T-helper 22 cell (primary cell): ENCODE results near the gene IDNK.
"Not testable (repeated sequence)": the region's sequence is repeated elsewhere in the genome, so short reads cannot be mapped to it uniquely, and the experiment has no call there.

Source experiments
- DNase-seq: peaks from one replicate; pipeline ENCODE4 v3.0.0-alpha.2; 2020; ENCODE audit warnings: low read depth

IDNK gene

DNA sequence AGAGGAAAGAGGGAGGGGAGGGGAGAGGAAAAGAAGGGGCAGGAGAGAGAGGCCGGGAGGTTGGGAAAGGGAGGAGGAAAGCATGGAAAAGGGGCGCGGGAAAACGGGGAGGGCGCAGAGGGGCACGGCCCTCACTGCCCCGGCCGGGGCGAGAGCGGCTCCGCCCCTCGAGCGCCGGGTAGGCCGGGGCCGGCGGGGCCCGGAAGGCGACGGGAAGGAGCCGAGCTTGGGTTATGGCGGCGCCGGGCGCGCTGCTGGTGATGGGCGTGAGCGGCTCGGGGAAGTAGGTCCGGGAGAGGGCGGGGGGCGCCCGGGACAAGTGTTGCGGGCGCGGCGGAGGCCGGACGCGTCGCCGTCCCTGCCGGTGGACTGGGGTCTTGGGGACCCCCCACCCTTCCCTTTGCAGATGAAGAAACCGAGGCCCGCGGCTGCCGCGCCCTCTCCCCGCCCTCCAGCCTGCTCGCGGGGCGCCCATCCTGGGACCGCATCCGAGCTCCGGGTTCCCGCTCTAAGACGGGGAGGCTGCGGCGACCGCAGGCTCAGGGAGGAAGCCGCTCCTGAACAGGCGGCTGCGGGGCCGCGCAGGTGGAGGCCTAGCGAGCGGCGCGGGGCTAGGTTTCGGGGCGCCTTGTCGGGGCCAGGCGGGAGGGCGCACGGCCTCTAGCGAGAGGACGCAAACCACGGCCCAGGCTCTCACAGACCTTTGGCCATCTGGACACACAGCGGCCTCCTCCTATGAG is at the start of gene IDNK:
Gene IDNK, plus strand, starts transcription at position 205 of the 740 bp plus-strand sequence. Its CDS starts 29 bp downstream, at position 234.
- peak; percentile 45 for DNase-seq

DNA sequence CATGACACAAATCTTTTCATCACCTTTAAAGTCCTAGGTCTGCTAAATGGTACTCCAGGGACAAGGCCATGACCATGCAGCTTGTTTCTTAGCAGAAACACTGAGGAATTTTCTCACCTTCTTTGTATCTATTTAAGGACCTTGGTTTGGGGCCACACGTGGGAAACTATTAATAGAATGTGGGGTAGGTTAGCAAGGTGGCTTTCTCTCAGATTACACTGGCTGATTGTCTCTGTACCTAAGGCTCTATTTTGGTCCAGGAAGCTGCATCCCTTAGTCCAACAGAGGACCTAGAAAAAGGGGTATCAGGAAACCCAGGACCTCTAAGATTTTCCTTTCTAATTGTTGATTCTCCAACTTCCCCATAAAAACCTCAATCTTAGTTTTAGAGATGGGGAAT is 48.5 kb upstream of the IDNK start:
- no peak for DNase-seq

DNA sequence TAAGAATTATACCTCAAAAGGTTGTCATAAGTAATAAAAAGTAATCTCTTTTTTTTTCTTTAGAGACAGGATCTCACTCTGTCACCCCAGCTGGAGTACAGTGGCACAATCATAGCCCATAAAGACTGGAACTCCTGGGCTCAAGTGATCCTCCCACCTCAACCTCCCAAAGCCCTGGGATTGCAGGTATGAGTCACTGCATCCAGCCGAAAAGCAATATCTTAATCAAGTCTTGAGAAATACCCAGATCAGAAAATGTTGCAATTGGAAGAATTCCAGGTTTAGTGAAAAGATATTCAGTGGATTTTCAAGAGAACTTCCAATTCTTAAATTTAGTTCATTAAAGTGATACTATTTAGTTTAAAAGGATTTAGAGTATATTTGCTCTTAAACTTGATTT is 40.9 kb upstream of the IDNK start:
- DNase-seq, result no peak

DNA sequence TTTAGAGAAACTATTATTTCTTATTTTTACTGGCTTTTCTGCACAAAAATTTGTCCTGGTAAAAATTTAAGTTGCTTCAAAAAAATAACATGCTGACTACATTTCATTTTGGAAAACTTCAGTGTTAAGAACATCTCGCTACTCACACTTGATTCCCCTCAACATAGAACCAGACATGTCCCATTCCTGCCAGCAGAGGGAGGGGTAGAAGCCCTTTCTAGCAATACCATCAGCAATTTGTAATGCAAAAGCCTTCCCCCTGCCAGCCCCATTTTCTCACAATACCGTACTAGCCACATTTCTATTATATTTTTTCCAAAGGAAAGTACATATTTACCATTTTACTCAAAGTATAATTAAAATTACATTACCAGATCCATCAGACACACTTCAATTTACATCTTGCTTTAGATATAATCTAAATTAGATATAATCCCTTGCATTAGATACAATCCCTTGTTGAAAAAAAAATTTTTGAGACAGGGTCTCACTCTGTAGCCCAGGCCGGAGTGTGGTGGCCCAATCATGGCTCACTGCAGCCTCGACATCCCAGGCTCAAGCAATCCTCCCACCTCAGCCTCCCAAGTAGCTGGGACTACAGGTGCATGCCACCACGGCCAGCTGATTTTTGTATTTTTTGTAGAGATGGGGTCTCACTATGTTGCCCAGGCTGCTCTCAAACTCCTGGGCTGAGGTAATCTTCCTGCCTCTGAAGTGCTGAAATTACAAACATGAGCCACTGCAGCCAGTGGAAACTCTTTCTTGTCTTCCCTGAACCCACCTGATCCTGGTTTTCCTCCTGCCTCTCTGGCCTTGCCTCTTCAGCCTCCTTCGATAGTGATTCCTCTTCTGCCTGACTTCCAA is 39.6 kb upstream of the IDNK start:
- peak; percentile 4 for DNase-seq

DNA sequence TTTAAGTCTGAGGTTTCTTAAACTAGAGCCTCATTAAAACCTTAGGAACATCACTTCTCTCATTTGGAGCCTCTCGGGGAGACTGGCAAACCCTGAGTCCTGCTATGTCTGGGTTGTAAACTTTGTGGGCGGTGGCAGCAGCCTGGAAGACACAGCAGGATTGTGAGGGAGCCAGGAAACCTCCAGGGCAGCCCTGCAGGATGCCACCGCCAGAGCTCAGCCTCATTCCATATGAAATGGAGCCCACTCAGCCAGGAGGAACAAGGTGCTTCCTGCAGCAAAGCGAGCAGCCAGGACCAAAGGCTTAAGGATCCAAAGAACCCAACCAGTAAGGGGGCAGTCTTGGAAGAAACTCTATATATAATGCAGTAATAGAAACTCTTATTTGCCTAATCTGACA is 37.9 kb upstream of the IDNK start:
- DNase-seq, result no peak

DNA sequence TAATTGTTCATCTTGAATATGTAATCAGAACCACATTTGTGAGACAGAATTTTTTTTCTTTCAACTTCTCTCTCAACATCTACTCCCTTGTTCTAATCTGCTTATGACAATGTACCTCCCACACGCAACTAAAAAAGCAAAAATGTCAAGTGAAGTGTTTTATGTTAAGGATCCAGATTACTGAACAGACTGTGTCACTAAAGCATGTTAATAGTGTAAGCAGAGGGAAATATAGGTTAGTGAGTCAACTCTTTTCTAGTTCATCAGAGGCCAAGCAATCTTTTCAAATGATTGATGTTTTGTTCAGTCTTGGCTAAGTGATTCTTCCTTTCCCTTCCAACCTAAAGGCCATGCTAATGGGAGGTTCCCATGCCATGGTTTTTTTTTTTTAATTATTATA is 34.7 kb upstream of the IDNK start:
- no peak for DNase-seq

DNA sequence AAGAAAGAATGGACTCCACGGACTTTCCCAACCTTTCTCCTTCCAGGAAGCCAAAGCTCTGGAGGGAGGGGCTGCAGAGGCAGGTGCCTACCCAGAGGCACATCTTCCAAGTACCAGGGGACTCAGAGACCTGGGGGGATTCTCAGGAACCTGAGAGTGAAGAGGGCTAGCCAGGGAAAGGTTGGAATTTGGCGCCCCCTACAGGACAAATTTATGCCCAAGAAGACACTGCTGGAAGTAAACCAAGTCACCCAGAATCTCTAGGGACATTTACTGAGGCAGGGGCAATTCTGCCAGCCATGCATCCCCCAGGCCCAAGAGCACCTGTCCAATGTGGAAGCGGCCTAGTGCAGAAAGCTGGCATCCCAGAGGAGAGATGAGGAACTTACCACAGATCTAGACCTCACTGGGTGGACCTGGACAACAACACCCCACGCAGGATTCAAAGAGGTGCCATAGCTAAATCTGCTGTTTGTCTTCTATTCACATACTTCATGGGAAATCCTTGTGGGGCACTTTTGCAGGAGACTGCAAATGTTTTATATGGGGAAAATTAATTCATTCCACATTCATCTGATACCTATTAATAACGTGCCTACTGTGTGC is 25.9 kb upstream of the IDNK start:
- no peak for DNase-seq

DNA sequence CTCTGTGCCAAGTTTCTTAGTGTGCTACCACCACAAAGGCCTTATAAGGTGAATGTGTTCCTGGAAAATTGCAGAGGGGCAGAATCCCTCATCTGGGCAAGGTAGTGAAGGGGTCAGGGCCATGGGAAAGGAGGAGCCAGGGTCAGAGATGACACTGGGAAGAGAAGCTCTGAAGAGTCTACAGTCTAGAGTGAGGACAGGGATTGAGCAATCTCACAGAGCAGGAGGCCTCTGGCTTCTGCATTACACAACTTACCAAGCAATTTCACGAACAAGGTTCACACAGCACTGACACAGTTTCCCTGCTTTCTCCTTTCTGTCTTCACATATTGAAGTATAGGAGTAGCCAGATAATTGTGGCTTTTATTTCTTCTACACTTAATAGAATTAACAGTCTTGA is 24.5 kb upstream of the IDNK start:
- no peak for DNase-seq

DNA sequence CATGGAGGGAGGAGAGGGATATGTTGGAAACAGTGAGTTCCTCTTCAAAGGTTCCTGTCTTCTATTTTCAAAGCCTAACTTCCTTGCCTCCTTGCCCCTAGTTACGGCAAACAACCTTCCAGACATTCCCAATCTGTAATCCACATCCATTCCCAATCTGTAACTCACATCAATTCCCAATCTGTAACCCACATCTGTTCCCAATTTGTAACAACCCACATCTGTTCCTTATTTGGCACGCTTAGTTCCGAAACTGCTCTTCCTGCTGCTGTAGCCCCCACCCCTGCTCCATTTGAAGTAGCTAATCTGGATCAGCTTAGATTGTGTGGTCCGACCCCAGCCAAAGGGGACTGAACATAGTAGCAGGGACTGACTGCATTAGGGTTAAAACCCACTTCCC is 23.9 kb upstream of the IDNK start:
- no peak for DNase-seq

DNA sequence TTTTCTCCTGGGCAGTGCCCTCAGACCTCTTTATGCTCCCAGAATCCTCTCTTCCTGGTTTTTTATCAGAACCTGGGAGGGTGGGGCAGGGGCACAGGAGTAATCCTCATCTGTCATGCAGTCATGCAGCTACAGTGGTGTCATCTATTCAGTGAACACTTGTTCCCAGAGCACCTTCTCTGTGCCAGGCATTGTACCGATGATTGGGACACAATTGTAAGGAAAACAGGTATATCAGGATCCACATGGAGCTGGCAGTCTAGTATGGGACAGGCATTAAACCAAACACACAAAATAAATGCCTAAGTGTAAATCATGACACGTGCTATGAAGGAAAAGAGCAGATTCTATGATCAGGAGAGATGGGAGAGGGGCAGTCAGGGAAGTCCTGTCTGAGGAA is 21.5 kb upstream of the IDNK start:
- DNase-seq, result no peak

DNA sequence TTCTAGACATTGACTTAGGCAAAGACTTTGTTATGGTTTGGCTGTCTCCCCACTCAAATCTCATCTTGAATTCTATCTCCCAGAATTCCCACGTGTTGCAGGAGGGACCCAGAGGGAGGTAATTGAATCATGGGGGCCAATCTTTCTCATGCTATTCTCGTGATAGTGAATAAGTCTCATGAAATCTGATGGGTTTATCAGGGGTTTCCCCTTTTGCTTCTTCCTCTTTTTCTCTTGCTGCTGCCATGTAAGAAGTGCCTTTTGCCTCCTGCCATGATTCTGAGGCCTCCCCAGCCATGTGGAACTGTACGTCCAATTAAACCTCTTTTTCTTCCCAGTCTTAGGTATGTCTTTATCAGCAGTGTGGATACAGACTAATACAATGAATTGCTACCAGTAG is 15.3 kb upstream of the IDNK start:
- DNase-seq, result not testable (repeated sequence)

DNA sequence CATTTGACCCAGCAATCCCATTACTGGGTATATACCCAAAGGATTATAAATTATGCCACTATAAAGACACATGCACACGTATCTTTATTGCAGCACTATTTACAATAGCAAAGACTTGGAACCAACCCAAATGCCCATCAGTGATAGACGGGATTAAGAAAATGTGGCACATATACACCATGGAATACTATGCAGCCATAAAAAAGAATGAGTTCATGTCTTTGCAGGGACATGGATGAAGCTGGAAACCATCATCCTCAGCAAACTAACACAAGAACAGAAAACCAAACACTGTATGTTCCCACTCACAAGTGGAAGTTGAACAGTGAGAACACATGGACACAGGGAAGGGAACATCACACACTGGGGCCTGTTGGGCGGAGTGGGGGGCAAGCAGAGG is 9.6 kb upstream of the IDNK start:
- DNase-seq, result not testable (repeated sequence)

DNA sequence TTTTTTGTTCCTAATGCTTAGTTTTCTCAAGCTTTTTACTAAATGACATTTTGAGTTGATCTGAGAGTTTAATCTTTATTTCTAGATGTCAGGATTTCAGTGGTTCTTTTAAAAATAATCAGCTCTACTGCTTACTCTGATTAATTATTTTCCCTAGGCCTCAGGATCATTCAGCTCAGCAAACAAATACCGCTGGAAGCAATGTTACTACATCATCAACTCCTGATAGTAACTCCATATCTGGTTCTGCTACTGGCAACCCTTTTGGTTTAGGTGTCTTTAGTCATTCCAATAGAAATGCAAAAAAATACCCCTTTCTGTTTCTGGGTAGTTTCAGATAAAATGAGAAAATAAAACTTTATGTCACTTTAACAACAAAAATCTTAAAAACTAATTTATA is 5.6 kb upstream of the IDNK start:
- DNase-seq, result no peak

DNA sequence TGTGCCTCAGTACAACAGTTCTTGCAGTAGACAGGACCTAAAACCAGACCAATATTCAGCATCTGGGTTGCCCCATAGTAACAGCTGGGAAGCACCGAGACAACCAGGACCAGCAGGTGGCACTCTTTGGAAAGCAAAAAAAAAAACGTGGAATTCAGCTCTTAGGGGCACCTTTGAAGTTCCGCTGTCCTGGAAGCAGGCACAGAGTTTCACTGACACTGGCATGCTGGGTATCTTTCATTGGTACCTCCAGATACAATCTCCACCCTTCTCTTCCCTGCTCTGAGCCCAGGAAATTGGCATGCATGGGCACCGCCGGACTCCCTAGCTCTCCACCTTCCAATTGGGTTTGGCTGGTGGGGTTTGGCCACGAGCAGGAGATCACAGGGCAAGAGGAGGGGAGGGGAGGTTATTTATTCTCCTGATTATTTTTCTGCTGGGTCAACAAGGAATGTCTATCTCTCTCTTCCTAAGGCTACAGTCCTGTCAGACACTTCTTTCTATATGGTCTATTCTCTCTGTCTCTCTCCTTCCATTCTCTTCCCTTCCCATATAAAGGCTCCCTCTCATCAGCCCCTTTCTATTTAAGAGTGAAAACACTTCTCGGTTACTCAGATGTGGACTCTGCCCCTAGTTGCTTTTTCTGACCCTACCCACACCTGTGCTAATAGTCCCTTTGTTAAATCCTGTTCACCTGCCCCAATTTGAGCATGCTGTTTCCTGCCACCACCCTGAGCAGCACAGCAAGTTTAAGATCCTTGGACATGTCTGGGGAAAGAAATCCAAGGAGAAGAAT is 1.9 kb upstream of the IDNK start:
- no peak for DNase-seq

DNA sequence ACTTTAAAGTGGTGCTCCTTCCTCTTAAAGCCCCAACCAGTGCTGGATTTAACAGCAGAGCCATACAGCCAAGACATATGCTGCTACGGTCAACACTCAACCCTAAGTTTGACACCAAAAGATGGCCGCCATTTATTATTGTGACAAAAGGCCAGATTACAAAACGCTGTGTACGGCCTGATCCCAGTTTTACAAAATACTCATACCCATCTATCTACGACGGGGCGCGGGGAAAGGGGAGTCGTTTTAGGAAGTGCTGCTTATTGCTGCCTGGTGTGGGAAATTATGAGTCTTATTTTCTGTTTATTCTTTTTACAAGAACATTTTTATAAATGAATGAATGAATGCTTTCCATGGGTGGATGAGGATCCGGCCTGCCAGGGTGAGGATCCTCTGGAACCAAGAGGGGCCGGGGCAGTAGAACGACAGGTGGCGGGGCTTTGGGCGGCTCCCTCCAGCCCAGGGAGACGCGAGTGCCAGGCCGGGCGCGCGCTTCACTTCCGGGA is 457 bp upstream of the IDNK start:
- no peak for DNase-seq

DNA sequence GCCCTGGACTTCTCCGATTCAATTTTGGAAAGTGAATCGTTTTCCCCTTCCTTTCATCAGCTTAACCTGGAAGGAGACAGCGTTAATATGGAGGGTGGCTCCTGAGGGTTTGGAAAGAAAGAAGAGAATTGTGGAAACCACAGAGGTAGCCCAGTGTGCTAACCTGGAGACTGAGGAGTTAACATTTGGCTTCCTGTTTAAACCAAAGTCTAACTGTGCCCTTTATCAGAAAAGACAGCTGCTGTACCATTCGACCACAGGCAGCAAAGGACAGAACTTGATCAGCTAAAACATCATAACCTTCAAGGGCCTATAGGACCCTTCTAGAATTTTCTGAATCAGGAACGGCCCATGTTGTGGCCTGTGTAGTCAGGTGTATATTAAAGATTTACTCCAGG is 735 bp downstream of the IDNK start:
- no peak for DNase-seq

DNA sequence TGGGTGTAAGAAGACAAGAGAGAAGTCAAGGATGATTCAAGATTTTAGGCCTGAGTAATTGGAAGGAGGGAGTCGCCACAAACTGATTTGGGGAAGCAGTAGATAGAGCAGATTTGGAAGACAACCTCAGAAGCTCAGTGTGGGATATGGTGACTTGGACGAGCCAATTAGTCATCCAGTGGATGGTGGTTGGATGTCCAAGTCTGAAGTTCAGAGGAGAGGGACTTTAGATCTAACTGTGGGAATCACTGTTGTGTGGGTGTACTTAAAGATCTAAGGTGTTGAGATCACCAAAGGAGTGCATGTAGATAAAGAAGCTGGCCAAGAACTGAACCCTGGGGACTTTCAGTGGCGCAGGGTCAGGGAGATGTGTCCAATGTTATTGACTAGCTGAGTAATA is 2.2 kb downstream of the IDNK start:
- DNase-seq, result no peak

DNA sequence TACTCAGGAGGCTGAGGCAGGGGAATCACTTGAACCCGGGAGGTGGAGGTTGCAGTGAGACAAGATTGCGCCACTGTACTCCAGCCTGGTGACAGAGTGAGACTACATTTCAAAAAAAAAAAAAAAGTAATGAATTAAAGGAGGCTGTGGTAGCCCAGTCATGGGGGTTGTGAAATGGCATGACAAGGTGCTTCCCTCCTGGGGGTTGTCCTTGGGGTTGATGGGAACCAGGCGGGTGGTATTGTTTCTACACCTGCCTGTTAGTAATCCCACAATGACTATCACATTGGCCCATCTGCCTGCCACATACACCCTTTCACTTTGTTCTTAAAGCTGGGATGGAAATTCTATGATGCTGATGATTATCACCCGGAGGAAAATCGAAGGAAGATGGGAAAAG is 5.6 kb downstream of the IDNK start:
- DNase-seq, result no peak

DNA sequence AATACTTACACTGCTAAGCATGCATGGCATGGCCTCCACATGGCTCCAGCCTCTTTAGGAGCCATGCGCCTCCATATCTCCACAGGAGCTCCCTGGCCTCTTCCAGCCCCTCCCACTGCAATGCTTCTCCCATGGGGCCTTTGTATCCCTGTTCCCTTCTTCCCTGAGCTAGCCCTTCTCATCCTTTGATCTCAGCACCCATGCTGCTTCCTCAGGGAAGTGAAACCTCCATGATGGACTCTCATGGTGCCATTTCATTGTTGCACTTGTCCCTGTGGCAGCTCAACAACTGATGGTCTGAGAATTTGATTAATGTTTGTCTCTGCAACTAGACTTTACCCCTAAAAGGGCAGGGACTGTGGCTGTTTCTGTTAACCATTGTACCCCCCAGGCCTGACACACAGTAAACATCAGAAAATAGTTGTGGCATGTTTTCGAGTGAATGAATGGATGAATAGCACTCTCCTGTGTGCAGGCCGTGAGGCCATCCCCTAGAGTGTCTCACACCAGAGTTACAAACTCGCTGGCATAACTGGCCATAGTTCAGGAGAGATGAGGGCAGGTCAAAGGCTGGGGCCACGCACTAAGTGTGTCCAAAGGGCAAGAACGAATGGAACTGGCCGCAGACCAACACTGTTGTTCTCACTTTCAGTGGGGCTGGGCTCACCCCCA is 6.6 kb downstream of the IDNK start:
- DNase-seq, result no peak

DNA sequence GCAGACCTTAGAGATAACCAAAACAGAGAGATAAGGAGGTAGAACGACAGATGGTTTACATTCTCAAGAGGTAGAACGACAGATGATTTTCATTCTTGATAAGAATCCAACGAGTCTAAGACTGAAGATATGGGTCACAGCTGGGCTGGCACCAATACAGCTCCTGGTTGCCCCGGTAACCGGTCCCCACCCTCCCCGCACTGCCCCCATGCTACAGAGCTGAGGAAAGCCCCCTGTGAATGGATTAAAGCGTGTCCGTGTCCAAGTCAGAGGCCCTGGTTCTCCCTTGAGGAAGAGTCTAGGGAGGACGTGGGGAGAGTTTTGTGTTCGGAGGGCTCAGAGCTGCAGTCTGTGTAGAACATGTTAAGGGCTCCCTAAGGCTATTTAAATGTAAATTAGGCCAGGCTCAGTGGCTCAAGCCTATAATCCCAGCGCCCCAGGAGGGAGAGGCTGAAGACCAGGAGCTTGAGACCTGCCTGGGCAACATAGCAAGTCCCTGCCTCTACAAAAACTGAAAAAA is 8.1 kb downstream of the IDNK start:
- DNase-seq, result no peak

DNA sequence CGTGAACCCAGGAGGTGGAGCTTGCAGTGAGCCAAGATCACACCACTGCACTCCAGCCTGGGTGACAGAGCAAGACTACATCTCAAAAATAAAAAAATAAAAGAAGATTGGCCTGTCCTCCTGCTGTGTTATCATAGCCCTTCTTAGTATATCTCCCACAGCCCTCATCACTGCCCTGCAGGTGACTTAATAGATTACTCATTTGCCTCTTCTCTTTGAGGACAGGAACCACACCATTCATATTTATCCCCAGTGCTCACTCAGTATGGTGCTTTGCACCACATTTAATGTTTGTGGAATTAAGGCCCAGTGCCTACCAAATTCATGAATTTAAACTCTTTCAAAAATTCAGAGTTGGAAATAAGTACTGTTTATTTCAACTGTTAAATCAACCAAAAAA is 10.3 kb downstream of the IDNK start:
- DNase-seq, result no peak
